Activated CD4-positive, alpha-beta T cell treated with anti-CD3 and anti-CD28 coated beads for 36 hours (primary cell): ENCODE results near the gene VMP1. TPM values are rescaled to one million over a fixed set of nuclear protein-coding genes. Genes with fewer than 3 reads are reported as not detected.

ENCODE experiments used
- ATAC-seq: fragments of 200-7000 bp; cut with Tn5 transposase; one replicate; pipeline ENCODE4 v1.10.0; 2021; ENCODE audit warnings: mild to moderate bottlenecking, moderate library complexity
- CTCF ChIA-PET: fragments of 350-600 bp; sonication (Branson Sonifier 250); formaldehyde crosslinking; loops from one replicate; lab custom pipeline; 2021; ENCODE audit warnings: antibody characterized with exemption; lab: Charles Lee
- POLR2A ChIA-PET: fragments of 350-600 bp; sonication (Branson Sonifier 250); formaldehyde crosslinking; loops from one replicate; lab custom pipeline; 2021; ENCODE audit warnings: antibody characterized with exemption, inconsistent platforms; lab: Charles Lee
- DNase-seq: peaks from one replicate; pipeline ENCODE4 v3.0.0-alpha.2; 2020
- H3K27ac Mint-ChIP-seq: one replicate; pipeline ENCODE4 v1.8.0; 2021; ENCODE audit warnings: mixed read lengths
- H3K27me3 Mint-ChIP-seq: one replicate; pipeline ENCODE4 v1.8.0; 2021; ENCODE audit warnings: mixed read lengths
- H3K36me3 Mint-ChIP-seq: one replicate; pipeline ENCODE4 v1.8.0; 2021; ENCODE audit warnings: low read depth, mixed read lengths
- H3K4me1 Mint-ChIP-seq: one replicate; pipeline ENCODE4 v1.8.0; 2021; ENCODE audit warnings: mixed read lengths
- H3K4me3 Mint-ChIP-seq: one replicate; pipeline ENCODE4 v1.8.0; 2021; ENCODE audit warnings: mild to moderate bottlenecking, moderate library complexity, mixed read lengths
- H3K9me3 Mint-ChIP-seq: one replicate; pipeline ENCODE4 v1.8.0; 2021; ENCODE audit warnings: low read depth, mixed read lengths
- intact Hi-C, 2 experiments: fragments of 100-400 bp; cut with DNase I in 1 of 2; cut with micrococcal nuclease in 1 of 2; formaldehyde crosslinking; loops; one replicate each; pipeline versions ENCODE4 v1.14.2 to v1.15.1; 2022 to 2024; cut with DNase I, micrococcal nuclease
- total RNA-seq, 2 experiments: library from RNA; stranded (reverse); gene quantifications; one replicate each; pipeline ENCODE4 v1.2.3, GENCODE V29; 2021

The VMP1 gene
- total RNA-seq, 2 experiments from 2014 or later, result 378 to 402 TPM

GRCh38 chr17:59730268-59730834 lies 22.9 kb downstream of the VMP1 start:
- Mint-ChIP-seq H3K4me1 (peaks cover 10% of the 10 kb centered on the region), H3K27ac (no peak overlapping the region), H3K36me3 (peaks cover 2% of the 10 kb centered on the region), H3K9me3 (no peaks in the 10 kb centered on the region), H3K27me3 (no peaks in the 10 kb centered on the region), H3K4me3 (no peak overlapping the region)
- no peak for DNase-seq
- POLR2A ChIA-PET, result no interaction called here
- CTCF ChIA-PET, result interaction anchor here (0.6 to 0.7 kb wide), 2 partner anchors 9 to 15 kb away, joined by 3 to 4 read pairs; no protein-coding TSS in a partner anchor
- ATAC-seq, result no peak
- intact Hi-C loops, result loop anchor here in 1 of 2 experiments (5.0 kb wide), 1 partner anchor 208 kb away; no protein-coding TSS in a partner anchor

GRCh38 chr17:59733697-59734096 lies 26.2 kb downstream of the VMP1 start:
- Mint-ChIP-seq H3K27ac (no peak overlapping the region), H3K9me3 (no peaks in the 10 kb centered on the region), H3K4me3 (no peak overlapping the region), H3K4me1 (peaks cover 9% of the 10 kb centered on the region), H3K27me3 (no peaks in the 10 kb centered on the region), H3K36me3 (peaks cover 2% of the 10 kb centered on the region)
- CTCF ChIA-PET, result interaction anchor here (1.3 to 1.5 kb wide), 2 partner anchors 12 to 14 kb away, joined by 3 to 6 read pairs; no protein-coding TSS in a partner anchor
- intact Hi-C loops, result loop anchor here in 1 of 2 experiments (5.0 kb wide), 1 partner anchor 211 kb away; no protein-coding TSS in a partner anchor
- POLR2A ChIA-PET, result no interaction called here
- no peak for DNase-seq
- no peak for ATAC-seq

- no peak overlapping the region for H3K27ac Mint-ChIP-seq
- ChIA-PET POLR2A (no interaction called here), CTCF (interaction anchor here (1.3 to 1.5 kb wide), 2 partner anchors 12 to 14 kb away, joined by 3 to 6 read pairs; no protein-coding TSS in a partner anchor)
- H3K4me1 Mint-ChIP-seq, result peaks cover 8% of the 10 kb centered on the region
- ATAC-seq (no peak), DNase-seq (no peak)
- H3K27me3 Mint-ChIP-seq, result no peaks in the 10 kb centered on the region
- H3K36me3 Mint-ChIP-seq, result peaks cover 2% of the 10 kb centered on the region
- H3K9me3 Mint-ChIP-seq, result no peaks in the 10 kb centered on the region
- H3K4me3 Mint-ChIP-seq, result no peak overlapping the region
- intact Hi-C loops, result loop anchor here in 1 of 2 experiments (5.0 kb wide), 1 partner anchor 212 kb away; no protein-coding TSS in a partner anchor
Observed at GRCh38 chr17:59734226-59734625, 26.8 kb downstream of the VMP1 start.

GRCh38 chr17:59737324-59737723 lies 29.9 kb downstream of the VMP1 start:
- Mint-ChIP-seq H3K27me3 (no peaks in the 10 kb centered on the region), H3K4me1 (no peaks in the 10 kb centered on the region), H3K36me3 (peaks cover 9% of the 10 kb centered on the region), H3K9me3 (no peaks in the 10 kb centered on the region), H3K27ac (no peak overlapping the region), H3K4me3 (no peak overlapping the region)
- intact Hi-C loops, result no loop called here
- ChIA-PET POLR2A (no interaction called here), CTCF (interaction anchor here (0.9 to 1.1 kb wide), 2 partner anchors 11 to 156 kb away, joined by 3 read pairs; partner anchors contain the start of genes RPS6KB1 and TUBD1)
- ATAC-seq (no peak), DNase-seq (no peak)

DNA sequence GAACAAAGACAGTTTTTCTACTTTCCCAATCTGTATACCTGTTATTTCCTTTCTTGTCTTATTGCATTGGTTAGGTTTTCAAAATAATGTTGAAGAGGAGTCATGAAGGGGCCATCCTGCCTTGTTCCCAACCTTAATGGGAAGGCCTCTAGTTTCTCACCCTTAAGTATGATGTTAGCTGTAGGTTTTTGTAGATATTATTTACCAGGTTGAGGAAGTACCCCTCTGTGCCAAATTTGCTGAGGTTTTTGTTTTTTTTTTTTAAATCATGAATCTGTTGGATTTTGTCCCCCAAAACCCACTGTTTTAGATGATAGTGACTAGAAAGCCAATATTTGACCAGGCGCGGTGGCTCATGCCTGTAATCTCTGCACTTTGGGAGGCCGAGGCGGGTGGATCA lies 36.4 kb downstream of the VMP1 start:
- CTCF ChIA-PET, result interaction anchor here (1.0 to 2.1 kb wide), 2 partner anchors 9 to 162 kb away, joined by 3 to 5 read pairs; no protein-coding TSS in a partner anchor
- H3K4me3 Mint-ChIP-seq, result no peak overlapping the region
- POLR2A ChIA-PET, result no interaction called here
- H3K4me1 Mint-ChIP-seq, result peaks cover 7% of the 10 kb centered on the region
- no peak overlapping the region for H3K27ac Mint-ChIP-seq
- DNase-seq (no peak), ATAC-seq (no peak)
- peaks cover 2% of the 10 kb centered on the region for H3K9me3 Mint-ChIP-seq
- no peaks in the 10 kb centered on the region for H3K27me3 Mint-ChIP-seq
- intact Hi-C loops, result no loop called here
- peaks cover 24% of the 10 kb centered on the region for H3K36me3 Mint-ChIP-seq

GRCh38 chr17:59745040-59745439 lies 37.6 kb downstream of the VMP1 start:
- Mint-ChIP-seq H3K4me1 (peaks cover 13% of the 10 kb centered on the region), H3K9me3 (peaks cover 2% of the 10 kb centered on the region), H3K27me3 (no peaks in the 10 kb centered on the region), H3K27ac (no peak overlapping the region), H3K4me3 (no peak overlapping the region), H3K36me3 (peaks cover 24% of the 10 kb centered on the region)
- DNase-seq (no peak), ATAC-seq (no peak)
- POLR2A ChIA-PET, result interaction anchor here (0.7 to 0.8 kb wide), 2 partner anchors 8 to 108 kb away, joined by 3 to 4 read pairs; no protein-coding TSS in a partner anchor
- CTCF ChIA-PET, result interaction anchor here (0.8 to 1.7 kb wide), 7 partner anchors 11 to 169 kb away, joined by 3 to 6 read pairs (median 4); partner anchors contain the start of genes PTRH2 and VMP1
- intact Hi-C loops, result loop anchor here in 1 of 2 experiments (5.0 kb wide), 2 partner anchors 217 to 292 kb away; partner anchors contain the start of gene RNFT1

DNA sequence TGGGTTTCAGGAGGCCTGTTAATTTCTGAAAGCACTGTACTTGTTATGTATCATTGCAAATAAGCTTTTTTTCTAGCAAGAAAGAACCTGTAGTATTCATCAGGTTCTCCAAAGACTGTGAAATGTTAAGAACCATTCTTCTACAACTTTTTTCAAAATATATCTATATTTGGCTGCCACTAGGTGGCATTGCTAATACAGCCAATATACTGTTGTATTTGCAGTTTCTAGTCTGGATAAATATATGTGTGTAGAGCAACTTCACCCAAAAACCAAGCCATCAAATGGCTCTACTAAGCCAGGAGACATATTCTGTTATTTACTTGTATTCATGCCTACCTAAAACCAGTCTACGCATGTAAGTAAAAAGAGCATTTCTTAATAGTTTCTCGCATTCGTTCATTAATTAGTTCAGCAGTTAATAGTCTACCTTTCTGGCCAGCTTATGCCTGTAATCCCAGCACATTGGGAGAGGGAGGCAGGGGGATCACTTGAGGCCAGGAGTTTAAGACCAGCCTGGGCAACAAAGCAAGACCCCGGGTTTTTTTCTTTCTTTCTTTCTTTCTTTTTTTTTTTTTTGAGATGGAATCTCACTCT lies 39.5 kb downstream of the VMP1 start:
- ChIA-PET CTCF (interaction anchor here (0.6 to 9.0 kb wide), 15 partner anchors 13 to 290 kb away, joined by 3 to 113 read pairs (median 3); partner anchors contain the start of genes PTRH2 and VMP1), POLR2A (no interaction called here)
- peaks cover 2% of the 10 kb centered on the region for H3K9me3 Mint-ChIP-seq
- no peak overlapping the region for H3K27ac Mint-ChIP-seq
- peaks cover 18% of the 10 kb centered on the region for H3K36me3 Mint-ChIP-seq
- intact Hi-C loops, result loop anchor here in 1 of 2 experiments (1.0 to 5.0 kb wide), 3 partner anchors 112 to 290 kb away; partner anchors contain the start of gene RNFT1
- no peak overlapping the region for H3K4me3 Mint-ChIP-seq
- ATAC-seq (peak; percentile 64), DNase-seq (no peak)
- no peaks in the 10 kb centered on the region for H3K27me3 Mint-ChIP-seq
- peaks cover 22% of the 10 kb centered on the region for H3K4me1 Mint-ChIP-seq

- H3K4me1 Mint-ChIP-seq, result peaks cover 37% of the 10 kb centered on the region
- H3K9me3 Mint-ChIP-seq, result peaks cover 2% of the 10 kb centered on the region
- H3K27me3 Mint-ChIP-seq, result no peaks in the 10 kb centered on the region
- ATAC-seq (no peak), DNase-seq (no peak)
- intact Hi-C loops, result loop anchor here in 1 of 2 experiments (5.0 kb wide), 2 partner anchors 214 to 289 kb away; partner anchors contain the start of gene RNFT1
- H3K36me3 Mint-ChIP-seq, result peaks cover 9% of the 10 kb centered on the region
- ChIA-PET CTCF (interaction anchor here (0.5 to 9.0 kb wide), 11 partner anchors 11 to 288 kb away, joined by 3 to 113 read pairs (median 3); partner anchors contain the start of genes PTRH2, RPS6KB1, TUBD1 and VMP1), POLR2A (interaction anchor here (0.6 to 1.5 kb wide), 3 partner anchors 48 to 93 kb away, joined by 3 to 10 read pairs (median 4); no protein-coding TSS in a partner anchor)
- no peak overlapping the region for H3K27ac Mint-ChIP-seq
- no peak overlapping the region for H3K4me3 Mint-ChIP-seq
Observed at GRCh38 chr17:59748591-59748990, 41.1 kb downstream of the VMP1 start.

DNA sequence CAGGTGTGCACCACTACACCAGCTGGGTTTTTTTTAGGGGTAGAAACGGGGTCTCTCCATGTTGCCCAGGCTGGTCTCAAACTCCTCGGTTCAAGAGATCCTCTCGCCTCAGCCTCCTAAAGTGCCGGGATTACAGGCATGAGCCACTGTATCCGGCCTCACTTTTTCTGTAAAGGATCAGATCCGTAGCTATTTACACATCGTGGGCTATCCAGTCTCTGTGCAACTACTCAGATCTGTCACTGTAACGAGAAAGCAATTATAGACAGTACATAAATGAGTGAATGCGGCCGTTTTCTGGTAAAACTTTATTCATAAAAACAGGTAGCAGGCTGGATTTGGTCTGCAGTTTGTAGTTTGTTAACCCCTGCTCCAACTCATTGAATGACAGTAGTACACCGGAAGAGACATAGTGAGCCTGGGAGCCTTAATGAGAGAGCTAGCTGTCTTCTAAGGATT lies 44.5 kb downstream of the VMP1 start:
- peaks cover 20% of the 10 kb centered on the region for H3K36me3 Mint-ChIP-seq
- ChIA-PET CTCF (interaction anchor here (0.6 to 9.0 kb wide), 21 partner anchors 9 to 285 kb away, joined by 3 to 113 read pairs (median 5); partner anchors contain the start of genes PTRH2 and VMP1), POLR2A (interaction anchor here (0.6 to 5.5 kb wide), 18 partner anchors 11 to 141 kb away, joined by 3 to 252 read pairs (median 4); partner anchors contain the start of genes PTRH2, RPS6KB1, TUBD1 and VMP1)
- no peaks in the 10 kb centered on the region for H3K27me3 Mint-ChIP-seq
- peak; percentile 46 for DNase-seq
- peaks cover 64% of the 10 kb centered on the region for H3K4me1 Mint-ChIP-seq
- intact Hi-C loops, result loop anchor here (2.0 kb wide), 3 partner anchors 85 to 189 kb away; partner anchors contain the start of genes RPS6KB1 (in 1 of the 2) and TUBD1 (in 1 of the 2)
- ATAC-seq, result peak; percentile 69
- no peaks in the 10 kb centered on the region for H3K9me3 Mint-ChIP-seq
- H3K4me3 Mint-ChIP-seq, result peak overlapping the region; percentile 63
- peak overlapping the region; percentile 92 for H3K27ac Mint-ChIP-seq

DNA sequence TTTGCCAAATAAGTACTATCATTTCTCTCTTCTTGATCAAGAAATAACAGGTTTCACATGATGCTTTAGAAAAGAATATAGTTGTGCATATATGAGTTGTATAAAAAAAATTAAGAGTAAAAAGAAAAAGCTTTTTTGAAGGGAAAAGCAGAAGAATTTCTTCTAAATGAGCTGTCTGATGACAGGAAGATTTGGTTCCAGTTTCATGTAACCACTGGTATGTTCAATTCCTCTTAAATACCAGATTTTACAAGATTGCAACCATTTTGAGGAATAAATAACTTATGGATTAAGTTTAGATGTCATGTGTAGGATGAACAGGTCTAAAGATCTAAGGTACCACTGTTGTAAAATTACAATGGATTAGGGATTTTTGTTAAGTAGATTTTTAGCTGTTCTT lies 45.0 kb downstream of the VMP1 start:
- DNase-seq, result no peak
- Mint-ChIP-seq H3K9me3 (no peaks in the 10 kb centered on the region), H3K4me1 (peaks cover 63% of the 10 kb centered on the region), H3K36me3 (peaks cover 21% of the 10 kb centered on the region), H3K27me3 (no peaks in the 10 kb centered on the region), H3K4me3 (peak overlapping the region; percentile 63), H3K27ac (peak overlapping the region; percentile 92)
- intact Hi-C loops, result loop anchor here (2.0 kb wide), 3 partner anchors 84 to 188 kb away; partner anchors contain the start of genes RPS6KB1 (in 1 of the 2) and TUBD1 (in 1 of the 2)
- ChIA-PET POLR2A (interaction anchor here (0.6 to 5.5 kb wide), 19 partner anchors 8 to 141 kb away, joined by 3 to 252 read pairs (median 5); partner anchors contain the start of genes RPS6KB1, TUBD1 and VMP1), CTCF (interaction anchor here (0.6 to 9.0 kb wide), 21 partner anchors 10 to 285 kb away, joined by 3 to 113 read pairs (median 5); partner anchors contain the start of genes PTRH2 and VMP1)
- ATAC-seq, result no peak
